DMS53 (cell line): ENCODE results near the gene SCAI.
"Not testable (repeated sequence)": the region's sequence is repeated elsewhere in the genome, so short reads cannot be mapped to it uniquely, and the experiment has no call there.

Experiments
- DNase-seq: peaks from one replicate; lab custom pipeline; 2025; lab: John Stamatoyannopoulos, UW

Gene SCAI

DNA sequence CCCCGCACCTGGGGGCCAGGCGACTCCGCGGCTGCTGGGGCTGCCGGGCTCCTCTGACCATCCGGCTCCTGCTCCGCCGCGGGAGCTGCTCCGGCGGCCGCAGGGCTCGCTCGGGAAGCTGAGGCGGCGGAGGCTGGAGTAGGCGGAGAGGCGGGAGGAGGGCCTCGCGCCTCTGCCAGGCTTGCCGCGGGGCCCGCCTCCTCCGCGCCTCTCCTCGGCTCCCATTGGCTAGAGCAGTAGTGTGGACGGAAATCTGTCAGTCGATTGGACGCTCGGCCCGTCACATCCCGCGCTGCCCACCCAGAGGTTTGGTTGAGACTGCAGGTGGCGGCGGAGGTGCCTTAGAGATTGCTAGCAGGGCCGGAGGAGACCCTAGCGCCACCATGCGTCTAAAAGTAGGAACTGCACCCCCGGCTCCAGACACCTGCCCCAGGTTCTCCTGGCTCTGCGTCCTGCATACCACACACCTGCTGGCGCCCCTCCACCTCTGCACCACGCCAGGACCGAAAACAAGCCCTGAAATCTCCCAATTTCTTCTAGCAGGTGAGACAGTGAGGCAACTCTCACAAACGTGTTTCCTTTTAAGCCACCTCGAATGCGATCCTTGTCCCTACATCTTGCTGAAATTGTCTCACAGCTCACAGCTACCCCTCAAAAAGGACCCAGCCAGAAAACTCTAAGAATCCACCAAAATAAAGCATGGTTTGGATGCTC lies at the start of gene SCAI:
Gene SCAI (minus strand): TSS at position 152 of the 714 bp plus-strand sequence. CDS start 91 bp downstream, at position 61.
- peak; percentile 99 for DNase-seq

DNA sequence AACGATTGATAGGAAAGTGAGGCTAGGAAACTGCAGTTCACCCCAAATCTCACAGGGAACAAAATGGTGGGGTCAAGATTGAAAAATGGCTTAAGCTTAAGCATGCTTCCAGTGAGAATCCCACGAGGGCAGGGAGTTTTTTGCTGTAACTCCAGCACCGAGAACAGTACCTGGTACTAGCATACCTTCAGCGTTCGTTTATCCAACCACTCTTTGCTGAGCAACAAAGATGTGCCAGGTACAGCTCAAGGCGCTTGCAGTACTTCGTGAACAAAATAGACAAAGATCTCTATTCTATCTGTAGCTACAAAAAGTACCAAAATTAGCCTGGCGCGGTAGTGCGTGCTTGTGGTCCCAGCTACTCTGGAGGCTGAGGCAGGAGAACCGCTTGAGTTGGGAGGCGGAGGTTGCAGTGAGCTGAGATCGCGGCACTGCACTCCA lies 47.1 kb upstream of the SCAI start:
- peak; percentile 62 for DNase-seq

DNA sequence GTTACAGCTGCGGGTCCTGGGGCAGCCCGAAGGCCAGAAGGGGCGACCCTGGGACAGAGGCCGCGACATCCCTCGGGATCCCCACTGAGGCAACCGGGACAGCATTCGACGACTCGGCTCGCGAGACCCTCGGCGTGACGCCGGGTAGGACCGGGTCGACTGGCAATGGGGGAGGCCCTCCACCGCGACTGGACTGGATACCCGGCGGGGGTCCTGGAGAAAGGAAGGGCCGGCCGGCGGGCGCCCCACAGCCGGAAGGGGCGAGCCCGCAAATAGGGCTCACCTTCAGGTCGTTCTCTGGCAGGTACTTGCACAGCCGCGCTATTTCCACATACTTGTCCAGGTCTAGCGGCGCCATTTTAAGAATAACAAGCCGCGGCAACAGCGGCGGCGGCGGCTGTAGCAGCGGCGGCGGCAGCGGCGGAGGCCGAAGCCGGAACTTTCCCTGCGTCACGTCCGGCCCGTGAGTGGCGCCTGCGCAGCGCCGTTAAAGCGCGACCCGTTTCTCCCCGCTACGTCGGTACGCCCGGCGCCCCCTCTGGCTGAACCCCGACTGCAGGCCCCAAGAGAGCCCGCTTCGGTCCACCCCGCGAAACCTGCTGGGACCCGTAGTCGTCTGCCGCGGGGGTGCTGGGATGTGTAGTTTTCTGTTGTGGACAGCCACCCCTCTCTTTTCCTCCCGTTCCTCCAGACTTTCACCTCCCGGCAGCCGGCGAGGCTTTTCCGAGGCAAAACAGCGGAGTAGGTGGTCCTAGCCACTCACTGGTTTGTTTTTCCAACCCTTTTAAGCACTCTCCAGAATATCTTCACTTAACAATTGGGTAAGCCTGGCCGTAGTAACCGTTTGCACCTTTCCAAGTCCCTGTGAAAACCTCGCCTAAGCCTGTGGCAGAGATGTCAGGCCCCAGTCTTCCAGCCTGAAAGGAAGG lies 46.3 kb upstream of the SCAI start, which contains the start of gene PPP6C:
Gene PPP6C (minus strand): TSS at position 443 of the 929 bp plus-strand sequence. CDS start 85 bp downstream, at position 358.
- DNase-seq: peak; percentile 97

DNA sequence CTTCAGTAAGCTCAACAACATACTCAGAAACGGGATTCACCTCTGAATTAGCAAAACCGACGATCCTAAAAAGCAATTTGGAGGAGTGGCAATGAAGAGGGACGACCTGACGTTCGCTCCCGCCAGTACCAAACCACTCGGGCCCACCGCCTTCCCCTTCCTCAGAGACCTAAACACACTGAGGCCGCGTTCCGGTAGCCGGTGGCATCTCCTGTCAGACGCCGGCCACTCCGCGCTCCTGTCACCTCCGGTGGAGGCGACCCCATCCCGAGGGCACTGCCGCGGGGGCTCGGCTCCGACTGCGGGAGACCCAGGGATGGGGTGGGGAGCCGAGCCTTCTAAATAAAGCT lies 45.7 kb upstream of the SCAI start:
- peak; percentile 57 for DNase-seq

DNA sequence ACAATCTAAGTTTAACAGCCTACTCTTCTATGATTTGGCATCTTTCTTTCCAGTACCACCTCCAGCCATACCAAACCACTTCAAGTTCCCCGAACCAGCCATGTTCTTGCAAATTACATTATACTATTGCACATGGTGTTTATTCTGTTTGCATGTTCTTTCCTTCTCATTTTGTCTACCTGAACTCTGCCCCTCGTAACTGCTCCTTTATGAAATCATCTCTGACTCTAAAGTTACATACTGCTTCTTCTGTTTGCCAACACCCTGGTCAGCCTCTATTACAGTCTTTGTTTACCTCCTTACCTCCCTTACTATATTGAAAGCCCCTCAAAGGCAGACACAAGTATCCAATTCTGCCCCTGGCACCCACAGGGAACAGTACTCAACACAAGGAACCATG lies 40.2 kb upstream of the SCAI start:
- DNase-seq: no peak

DNA sequence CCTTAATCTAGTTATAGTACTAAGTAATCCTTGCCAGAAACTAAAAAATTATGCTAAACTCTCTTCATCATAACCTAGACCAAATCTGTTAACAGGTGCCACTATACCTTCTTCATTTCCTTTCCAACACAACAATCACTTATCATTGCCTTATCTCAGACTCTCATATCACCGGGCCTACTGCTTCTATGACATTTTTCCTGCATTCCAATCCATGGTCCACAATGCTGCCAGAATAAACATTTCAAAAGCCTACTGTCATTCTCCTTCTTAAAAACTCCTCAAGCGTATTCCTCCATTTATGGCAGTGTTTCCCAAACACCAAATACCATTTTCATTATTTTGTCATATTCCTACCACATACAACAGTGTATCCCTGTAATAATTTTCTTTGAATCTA lies 39.7 kb upstream of the SCAI start:
- DNase-seq: no peak

DNA sequence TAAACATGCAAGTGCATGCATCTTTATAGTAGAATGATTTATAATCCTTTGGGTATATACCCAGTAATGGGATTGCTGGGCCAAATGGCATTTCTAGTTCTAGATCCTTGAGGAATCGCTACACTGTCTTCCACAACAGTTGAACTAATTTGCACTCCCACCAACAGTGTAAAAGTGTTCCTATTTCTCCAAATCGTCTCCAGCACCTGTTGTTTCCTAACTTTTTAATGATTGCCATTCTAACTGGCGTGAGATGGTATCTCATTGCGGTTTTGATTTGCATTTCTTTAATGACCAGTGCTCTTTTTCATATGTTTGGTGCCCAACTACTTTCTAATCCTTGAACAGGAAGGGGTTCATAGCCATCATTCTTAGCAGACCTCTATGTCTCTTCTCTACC lies 38.4 kb upstream of the SCAI start:
- not testable (repeated sequence) for DNase-seq

DNA sequence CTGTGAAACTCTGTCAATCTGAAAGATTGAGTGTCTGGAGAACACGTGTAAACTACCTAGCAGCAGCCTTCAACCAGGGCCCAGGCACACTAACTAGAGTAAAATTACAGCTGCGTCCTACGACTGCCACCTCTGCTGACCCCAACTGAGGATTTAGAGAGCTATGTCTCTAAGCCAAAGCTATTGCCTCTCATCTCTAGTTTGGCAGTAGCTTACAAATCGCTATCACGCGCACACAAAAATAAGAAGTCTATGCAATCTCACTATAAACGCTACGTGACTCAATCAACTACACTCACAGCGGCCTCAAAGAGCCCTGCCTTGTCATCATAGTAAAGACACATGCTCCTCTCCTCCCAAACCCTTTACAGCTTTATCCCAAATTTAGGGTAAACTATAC lies 37.5 kb upstream of the SCAI start:
- no peak for DNase-seq

DNA sequence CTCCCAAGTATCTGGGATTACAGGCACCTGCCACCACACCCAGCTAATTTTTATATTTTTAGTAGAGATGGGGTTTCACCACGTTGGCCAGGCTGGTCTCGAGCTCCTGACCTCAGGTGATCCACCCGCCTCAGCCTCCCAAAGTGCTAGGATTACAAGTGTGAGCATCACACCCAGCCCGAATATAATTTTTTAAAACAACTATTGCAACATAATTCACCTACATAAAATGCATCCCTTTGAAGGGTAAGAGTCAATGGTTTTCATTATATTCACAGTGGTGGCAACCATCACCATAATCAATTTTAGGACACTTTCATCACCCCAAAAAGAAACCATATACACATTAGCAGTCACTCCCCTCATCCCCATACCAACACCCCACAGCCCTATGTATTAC lies 36.4 kb upstream of the SCAI start:
- not testable (repeated sequence) for DNase-seq

DNA sequence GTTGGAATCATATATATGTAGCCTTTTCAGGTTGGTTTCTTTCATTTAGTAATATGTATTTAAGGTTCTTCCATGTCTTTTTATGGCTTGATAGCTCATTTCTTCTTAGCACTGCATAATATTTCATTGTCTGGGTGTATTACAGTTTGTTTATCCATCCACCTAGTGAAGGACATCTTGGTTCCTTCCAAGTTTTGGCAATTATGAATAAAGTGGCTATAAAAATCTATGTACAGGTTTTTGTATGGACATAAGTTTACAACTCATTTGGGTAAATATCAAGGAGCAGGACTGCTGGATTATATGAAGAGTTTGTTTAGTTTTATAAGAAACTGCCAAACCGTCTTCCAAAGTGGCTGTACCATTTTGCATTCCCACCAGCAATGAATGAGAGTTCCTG lies 34.6 kb upstream of the SCAI start:
- DNase-seq: no peak

DNA sequence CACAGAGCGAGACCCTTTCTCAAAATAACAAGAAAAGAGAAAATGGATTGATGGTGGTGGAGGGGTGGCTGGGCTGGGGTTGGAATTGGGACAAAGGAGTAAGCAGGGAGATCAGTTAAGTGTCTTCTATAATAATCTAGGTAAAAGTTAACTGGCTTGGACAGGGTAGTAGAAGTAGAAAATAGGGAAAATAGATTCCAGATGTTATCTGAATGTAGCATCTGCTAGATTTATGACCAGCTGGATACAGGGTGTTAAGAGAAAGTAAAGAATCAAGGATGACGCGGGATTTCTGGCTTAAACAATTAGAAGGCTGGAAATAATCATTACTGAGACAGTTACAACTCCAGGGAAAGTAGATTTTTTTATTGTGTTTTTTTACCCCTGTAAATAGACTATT lies 33.3 kb upstream of the SCAI start:
- no peak for DNase-seq

DNA sequence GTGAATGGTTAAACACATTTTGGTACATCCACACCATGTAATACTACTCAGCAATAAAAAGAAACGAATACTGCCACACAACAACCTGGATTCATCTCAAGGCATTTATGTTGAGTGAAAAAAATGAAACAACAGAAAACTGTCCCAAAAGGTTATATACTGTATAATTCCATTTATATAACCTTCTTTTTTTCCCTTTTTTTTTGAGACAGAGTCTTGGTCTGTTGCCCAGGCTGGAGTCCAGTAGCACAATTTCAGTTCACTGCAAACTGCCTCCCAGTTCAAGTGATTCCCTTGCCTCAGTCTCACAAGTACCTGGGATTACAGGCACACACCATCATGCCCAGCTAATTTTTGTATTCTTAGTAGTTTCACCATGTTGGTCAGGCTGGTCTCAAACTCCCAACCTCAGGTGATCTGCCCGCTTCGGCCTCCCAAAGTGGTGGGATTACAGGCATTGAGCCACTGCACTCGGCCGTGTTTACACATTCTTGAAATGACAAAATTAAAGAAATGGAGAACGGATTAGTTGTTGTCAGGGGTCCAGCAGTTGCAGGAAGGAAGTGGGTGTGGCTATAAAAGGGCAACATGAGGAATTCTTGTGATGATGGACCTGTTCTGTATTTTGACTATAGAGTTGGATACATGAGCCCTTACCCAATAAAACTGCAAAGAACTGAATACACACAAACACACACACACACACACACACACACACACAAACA lies 28.9 kb upstream of the SCAI start:
- DNase-seq: no peak

DNA sequence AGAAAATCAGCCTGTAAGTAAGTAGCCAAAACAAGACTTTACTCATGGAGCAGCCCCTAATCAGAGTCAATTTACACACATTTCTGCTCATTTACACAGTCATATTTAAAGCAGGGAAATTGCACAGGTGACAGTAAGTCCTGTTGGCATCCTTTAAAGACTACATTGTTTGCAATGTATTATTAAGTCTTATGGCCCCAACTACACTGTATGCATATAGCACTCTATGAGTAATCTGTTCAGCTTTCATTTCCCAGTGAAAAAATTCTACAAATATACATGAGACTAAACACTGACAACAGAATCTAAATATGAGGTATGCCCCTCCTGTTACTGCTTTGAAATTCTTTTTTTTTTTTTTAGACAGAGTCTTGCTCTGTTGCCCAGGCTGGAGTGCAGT lies 26.6 kb upstream of the SCAI start:
- DNase-seq: no peak

DNA sequence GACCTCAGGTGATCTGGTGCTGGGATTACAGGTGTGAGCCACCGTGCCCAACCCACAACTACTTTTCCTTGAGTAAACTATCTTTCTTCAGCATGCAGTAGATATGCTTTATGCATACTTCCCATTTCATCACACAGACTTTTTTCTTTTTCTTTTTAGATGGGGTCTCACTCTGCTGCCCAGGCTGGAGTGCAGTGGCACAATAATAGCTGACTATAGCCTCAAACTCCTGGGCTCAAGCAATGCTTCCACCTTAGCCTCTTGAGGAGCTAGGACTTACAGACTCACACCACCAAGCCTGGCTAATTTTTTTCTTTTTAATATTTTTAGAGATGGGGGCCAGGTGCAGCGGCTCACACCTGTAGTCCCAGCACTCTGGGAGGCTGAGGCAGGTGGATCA lies 23.4 kb upstream of the SCAI start:
- no peak for DNase-seq

DNA sequence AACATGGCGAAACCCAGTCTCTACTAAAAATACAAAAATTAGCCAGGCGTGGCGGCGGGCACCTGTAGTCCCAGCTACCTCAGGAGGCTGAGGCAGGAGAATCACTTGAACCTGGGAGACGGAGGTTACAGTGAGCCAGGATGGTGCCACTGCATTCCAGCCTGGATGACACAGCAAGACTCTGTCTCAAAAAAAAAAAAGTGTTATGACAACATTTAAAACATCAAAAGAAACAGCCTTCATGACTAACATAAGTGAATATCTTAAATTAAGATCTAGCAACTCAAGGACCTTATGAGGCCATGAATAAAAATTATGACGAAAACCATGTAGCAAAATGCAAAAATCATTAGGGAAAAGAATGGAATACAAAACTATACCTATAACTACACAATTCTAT lies 19.6 kb upstream of the SCAI start:
- DNase-seq: not testable (repeated sequence)

DNA sequence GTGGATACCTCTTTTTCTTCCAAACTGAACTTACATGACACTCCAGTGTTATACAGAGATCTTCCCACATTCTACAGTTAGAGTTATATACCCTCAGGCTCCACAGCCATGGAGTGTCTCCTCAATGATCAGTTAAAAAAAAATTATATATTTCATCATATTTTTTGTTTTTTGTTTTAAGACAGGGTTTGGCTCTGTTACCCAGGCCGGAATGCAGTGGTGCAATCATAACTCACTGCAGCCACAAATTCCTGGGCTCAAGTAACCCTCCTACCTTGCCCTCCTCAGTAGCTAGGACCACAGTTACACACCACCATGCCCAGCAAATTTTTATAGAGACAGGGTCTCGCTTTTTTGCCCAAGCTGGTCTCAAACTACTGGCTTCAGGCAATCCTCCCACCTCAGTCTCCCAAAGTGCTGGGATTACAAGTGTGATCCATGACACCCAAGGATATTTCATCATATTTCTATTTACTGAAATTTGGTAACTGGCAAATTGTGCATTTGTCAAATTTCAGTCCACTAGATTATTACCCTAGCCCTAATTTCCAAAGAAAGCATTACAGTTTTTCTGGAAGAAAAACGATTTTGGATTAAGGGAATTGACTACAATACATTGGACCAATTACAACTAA lies 18.1 kb upstream of the SCAI start:
- DNase-seq: no peak

DNA sequence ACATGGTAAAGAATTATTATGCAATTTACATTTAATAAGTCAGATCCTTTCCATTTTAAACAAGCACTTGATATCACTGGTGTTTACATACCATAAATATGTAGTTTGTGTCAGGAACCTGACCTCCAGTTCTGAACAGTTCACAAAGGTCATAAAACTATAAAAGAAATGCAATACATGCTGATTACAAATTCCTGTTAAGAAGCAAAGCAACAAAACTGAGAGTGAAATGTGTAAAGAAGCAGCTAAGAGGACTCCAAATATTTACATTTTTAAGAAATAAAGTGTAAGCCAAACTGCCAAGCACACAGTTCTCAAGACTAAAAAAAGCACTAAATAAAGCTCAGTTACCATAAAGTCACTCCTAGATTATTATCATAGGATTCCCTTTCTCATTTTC lies 17.4 kb upstream of the SCAI start:
- no peak for DNase-seq

DNA sequence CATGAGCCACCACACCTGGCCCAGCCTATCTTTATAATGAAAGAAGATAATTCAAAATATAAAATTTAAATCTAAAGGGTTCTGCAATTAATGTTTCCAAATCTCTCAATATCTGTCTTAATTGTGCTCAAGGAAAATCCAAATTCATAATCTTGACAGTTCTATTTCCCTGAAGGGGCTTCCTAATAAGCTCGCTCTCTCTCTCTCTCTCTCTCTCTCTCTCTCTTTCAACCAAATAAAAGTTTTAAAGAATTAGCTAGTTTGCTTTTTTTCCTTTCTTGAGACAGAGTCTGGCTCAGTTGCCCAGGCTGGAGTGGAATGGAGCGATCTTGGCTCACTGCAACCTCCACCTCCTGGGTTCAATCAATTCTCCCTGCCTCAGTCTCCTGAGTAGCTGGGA lies 13.2 kb upstream of the SCAI start:
- DNase-seq: no peak

DNA sequence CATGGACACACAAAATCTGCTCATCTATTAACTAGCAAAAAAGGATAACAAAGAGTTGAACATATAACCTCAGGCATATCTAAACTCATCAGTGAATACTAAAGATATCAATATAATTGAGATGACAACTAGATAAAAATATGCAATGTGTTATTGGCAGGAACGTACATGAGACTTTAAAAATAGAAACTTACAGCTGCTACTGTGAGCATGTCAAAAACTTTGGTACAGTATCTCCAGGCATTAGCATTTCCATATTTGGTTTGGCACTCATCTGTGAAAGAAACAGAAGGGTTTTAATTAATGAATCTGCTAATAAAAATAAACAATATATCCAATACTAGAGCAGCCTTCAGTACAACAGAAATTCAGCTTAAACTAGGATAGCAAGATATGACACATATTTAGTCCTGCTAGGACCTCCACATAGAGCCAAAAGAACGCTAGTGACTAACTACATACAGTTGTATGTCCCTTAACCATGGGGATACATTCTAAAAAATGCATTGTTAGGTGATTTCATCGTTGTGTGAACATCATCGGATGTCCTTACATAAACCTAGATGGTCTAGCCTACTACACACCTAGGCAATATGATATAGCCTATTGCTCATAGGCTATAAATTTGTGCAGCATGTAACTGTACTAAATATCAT lies 10.5 kb upstream of the SCAI start:
- DNase-seq: no peak

DNA sequence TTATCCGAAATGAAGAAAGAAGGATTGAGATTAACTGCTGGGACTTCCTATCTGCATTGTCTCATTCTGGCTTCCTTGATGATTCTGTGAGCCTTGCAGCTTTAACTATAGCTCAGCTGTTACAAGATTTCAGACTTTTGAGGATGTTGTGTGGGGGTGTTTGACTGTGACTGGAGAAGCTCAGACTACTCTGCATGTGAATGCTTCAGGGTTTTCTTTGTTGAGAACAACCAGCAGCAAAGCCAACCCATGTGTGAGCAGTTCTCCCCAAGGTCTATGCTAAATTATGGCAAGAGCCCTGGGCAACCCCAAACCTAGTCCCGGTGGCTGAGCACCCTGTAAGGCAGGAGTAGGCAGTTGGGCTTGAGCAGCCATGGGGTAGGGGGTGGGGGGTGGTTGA lies 8.4 kb upstream of the SCAI start:
- no peak for DNase-seq
